Smooth muscle cell of the pulmonary artery (primary cell): ENCODE measurements around the gene SLC31A1. TPM values are rescaled to one million over a fixed set of nuclear protein-coding genes. Genes with fewer than 3 reads are reported as not detected.

Experiments
- total RNA-seq: library from RNA; depleted of rRNA; stranded (reverse); fragments of >200 nt; gene quantifications from 2 replicates; pipeline ENCODE4 v1.2.3, GENCODE V29; 2014

Gene SLC31A1
- 34.3 and 41.9 TPM in 2 replicates for total RNA-seq

DNA sequence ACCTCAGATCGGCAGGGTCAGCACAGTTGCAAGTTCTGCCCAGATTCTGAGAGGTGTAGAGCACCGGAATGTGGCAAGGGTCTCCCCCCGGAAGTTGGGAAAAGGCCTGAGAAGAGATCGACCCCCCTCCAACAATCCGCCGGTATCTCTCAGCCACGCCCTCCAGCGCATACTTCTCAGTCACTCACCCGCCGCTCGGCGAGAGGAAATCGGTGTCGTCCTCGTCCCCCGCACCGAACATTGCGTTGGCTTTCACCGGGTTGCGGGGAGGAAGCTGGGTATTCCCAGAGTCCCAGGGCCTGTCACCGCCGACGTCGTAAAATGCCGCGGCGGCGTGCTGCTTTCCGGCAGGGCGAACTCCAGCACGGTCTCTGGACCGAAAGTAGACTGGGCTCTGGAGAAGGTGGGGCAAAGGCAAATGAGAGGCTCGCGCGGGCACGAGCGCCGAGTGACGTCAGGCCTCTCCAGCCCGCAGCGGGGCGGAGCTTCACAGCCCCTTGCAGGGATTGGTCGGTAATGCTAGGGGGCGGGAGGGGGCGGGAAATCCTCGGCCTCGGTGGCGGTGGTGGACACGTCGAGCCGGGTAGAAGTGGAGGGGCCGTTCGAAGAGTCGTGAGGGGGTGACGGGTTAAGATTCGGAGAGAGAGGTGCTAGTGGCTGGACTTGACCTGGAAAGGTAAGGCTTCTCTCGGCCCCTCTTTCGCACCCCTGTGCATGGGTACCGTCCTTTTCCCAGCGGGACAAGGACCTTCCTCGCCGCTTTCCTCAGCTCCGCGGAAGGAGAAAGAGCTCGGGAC is at the start of gene SLC31A1, which contains the start of gene FKBP15:
Gene SLC31A1 (plus strand): TSS at position 542 of the 797 bp plus-strand sequence. CDS start 34,605 bp downstream, outside the sequence.
Gene FKBP15 (minus strand): TSS at position 275 of the 797 bp plus-strand sequence. CDS start 34 bp downstream, at position 241.

DNA sequence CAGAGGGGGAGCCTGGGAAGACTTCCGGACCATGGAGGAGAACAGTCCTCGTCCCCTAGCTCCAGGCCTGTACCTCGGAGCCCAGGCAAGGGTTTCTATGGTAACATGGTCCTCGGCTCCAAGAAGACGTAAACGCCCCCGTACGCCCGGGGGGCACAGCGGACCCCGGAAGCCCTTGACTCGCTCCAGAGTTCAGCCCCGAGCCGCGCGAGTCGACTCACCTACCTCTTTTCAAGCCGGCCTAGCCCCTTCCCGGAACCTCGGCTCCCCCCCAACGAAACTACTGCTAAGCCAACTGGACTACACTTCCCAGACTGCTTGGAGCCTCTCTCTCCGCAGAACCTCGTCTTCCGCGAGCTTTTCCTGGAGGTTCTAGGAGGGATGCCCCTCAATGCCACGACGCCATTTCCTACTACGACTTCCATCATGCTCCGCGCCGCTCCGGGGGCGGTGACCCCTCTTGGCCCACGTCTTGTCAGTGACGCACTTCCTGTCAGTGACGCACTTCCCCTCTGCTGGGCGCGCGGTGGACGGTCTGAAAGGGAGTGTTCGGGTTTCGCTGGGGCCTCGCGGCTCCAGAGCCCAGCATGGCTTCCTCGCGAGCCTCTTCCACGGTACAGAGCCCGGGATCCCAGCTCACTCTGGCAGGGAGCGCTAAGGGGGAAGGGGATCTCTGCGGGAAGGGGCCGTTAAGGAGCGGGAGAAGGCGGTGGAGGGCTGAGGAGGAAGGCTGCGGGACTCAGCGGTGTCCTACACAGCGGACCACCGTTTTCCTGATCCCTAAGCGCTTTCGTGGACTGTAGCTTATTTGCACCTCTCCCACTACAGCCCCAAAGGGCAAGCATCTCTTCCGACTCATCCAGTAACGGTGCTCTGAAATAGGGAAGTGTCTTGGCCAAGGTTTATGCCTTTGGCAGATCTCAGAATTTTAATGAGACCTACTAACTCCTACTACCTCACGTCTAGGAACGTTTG is 54.1 kb downstream of the SLC31A1 start, which contains the start of the genes CDC26 and PRPF4:
Gene CDC26 (minus strand): TSS at position 416 of the 975 bp plus-strand sequence. CDS start 3,065 bp downstream, outside the sequence.
Gene PRPF4 (plus strand): TSS at position 502 of the 975 bp plus-strand sequence. CDS start 86 bp downstream, at position 588.

DNA sequence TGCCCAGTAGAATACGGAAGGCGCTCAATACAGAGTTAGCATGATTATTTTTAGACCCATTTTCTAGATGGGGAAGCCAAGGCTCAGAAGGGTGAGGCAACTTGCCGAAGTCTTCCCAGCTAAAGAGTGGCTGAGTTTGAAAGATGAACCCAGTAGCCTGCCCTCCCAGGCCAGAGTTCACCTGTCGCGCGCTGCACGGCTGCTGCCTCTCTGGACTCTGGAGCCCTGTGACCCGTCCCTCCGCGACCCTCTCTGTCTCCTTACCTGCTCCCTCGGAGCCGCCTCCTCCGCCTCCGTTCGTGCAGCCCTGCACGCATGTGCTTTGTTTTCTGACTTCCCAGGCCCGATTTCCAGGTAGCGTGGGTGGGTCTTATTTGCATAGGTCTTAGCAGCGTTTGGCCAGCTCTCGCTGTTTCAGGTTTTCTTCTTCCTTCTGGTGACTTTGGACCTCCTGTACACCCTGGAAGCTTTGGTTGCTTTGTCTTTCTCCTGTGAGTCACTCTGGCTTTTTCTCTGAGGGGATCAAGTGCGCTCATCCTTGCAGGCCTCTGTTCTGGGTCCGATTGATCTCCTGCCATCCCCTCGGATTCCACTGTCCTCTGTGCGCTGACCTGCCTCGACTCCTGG is 81.6 kb downstream of the SLC31A1 start, which contains the start of gene RNF183:
Gene RNF183 (minus strand): TSS at position 585 of the 627 bp plus-strand sequence. CDS start 5,192 bp downstream, outside the sequence.

Other genes with a start within 250 kb of the SLC31A1 start
- 3.2 and 3.3 TPM in 2 replicates for gene ZNF883, start 209.4 kb upstream of the SLC31A1 start, total RNA-seq
- gene ZFP37, start 164.8 kb upstream of the SLC31A1 start, total RNA-seq: 2.3 and 3.0 TPM in 2 replicates
- 8.6 and 8.9 TPM in 2 replicates for gene SLC31A2, start 70.5 kb upstream of the SLC31A1 start, total RNA-seq
- 21.7 and 24.9 TPM in 2 replicates for gene FKBP15, start 267 bp upstream of the SLC31A1 start, total RNA-seq
- 16.0 and 27.3 TPM in 2 replicates for gene CDC26, start 54.0 kb downstream of the SLC31A1 start, total RNA-seq
- 28.2 and 32.5 TPM in 2 replicates for gene PRPF4, start 54.1 kb downstream of the SLC31A1 start, total RNA-seq
- not detected in 2 replicates for gene RNF183, start 81.8 kb downstream of the SLC31A1 start, total RNA-seq
- gene WDR31, start 118.7 kb downstream of the SLC31A1 start, total RNA-seq: 3.9 and 5.0 TPM in 2 replicates
- 0.07 TPM in 1 of 2 replicates, not detected in the other for gene BSPRY, start 128.0 kb downstream of the SLC31A1 start, total RNA-seq
- 9.3 and 9.6 TPM in 2 replicates for gene HDHD3, start 155.4 kb downstream of the SLC31A1 start, total RNA-seq
- 46.7 and 48.6 TPM in 2 replicates for gene ALAD, start 179.7 kb downstream of the SLC31A1 start, total RNA-seq
- 24.7 and 24.8 TPM in 2 replicates for gene POLE3, start 189.1 kb downstream of the SLC31A1 start, total RNA-seq
- 0.13 and 0.69 TPM in 2 replicates for gene C9orf43, start 189.2 kb downstream of the SLC31A1 start, total RNA-seq
- gene RGS3, start 242.2 kb downstream of the SLC31A1 start, total RNA-seq: 98.1 and 101 TPM in 2 replicates